Ishikawa (cell line): ENCODE measurements around the gene CNR2.

ENCODE experiments used
- CEBPB ChIP-seq: IDR thresholded peaks from 2 replicates; pipeline ENCODE4 v1.6.1; 2012
- CREB1 ChIP-seq: IDR thresholded peaks from 2 replicates; pipeline ENCODE4 v1.6.1; 2012; ENCODE audit warnings: low read depth
- EGR1 ChIP-seq: IDR thresholded peaks from 2 replicates; pipeline ENCODE4 v1.6.1; 2012
- EP300 ChIP-seq: IDR thresholded peaks from 2 replicates; pipeline ENCODE4 v1.6.1; 2012; ENCODE audit warnings: borderline replicate concordance
- FOXM1 ChIP-seq: IDR thresholded peaks from 2 replicates; pipeline ENCODE4 v1.6.1; 2012; ENCODE audit warnings: low read depth, borderline replicate concordance
- MAX ChIP-seq: IDR thresholded peaks from 2 replicates; pipeline ENCODE4 v1.6.1; 2012
- NFIC ChIP-seq: IDR thresholded peaks from 2 replicates; pipeline ENCODE4 v1.6.1; 2012
- RAD21 ChIP-seq: IDR thresholded peaks from 2 replicates; pipeline ENCODE4 v1.6.1; 2012; ENCODE audit warnings: low read depth
- REST ChIP-seq: IDR thresholded peaks from 2 replicates; pipeline ENCODE4 v1.6.1; 2012; ENCODE audit warnings: low read depth, mild to moderate bottlenecking
- TAF1 ChIP-seq: IDR thresholded peaks from 2 replicates; pipeline ENCODE4 v1.6.1; 2012; ENCODE audit warnings: low read depth, mild to moderate bottlenecking
- TCF12 ChIP-seq: IDR thresholded peaks from 2 replicates; pipeline ENCODE4 v1.6.1; 2012; ENCODE audit warnings: low read depth
- TEAD4 ChIP-seq: IDR thresholded peaks from 2 replicates; pipeline ENCODE4 v1.6.1; 2012
- USF1 ChIP-seq: IDR thresholded peaks from 2 replicates; pipeline ENCODE4 v1.6.1; 2012
- YY1 ChIP-seq: IDR thresholded peaks from 2 replicates; pipeline ENCODE4 v1.6.1; 2012; ENCODE audit warnings: low read depth
- ZBTB7A ChIP-seq: IDR thresholded peaks from 2 replicates; pipeline ENCODE4 v1.6.1; 2012; ENCODE audit warnings: low read depth

The CNR2 gene

GRCh38 chr1:23885222-23885621 is 27.9 kb downstream of the CNR2 start:
- TF ChIP-seq TAF1 = no peak
- TF ChIP-seq NFIC = no peak
- no peak for TF ChIP-seq TCF12
- TF ChIP-seq EP300 = no peak
- TF ChIP-seq TEAD4 = no peak
- TF ChIP-seq MAX = no peak
- TF ChIP-seq EGR1 = no peak
- TF ChIP-seq REST = no peak
- TF ChIP-seq YY1 = no peak
- no peak for TF ChIP-seq FOXM1

- no peak for TF ChIP-seq TCF12
- no peak for TF ChIP-seq EGR1
- no peak for TF ChIP-seq RAD21
- TF ChIP-seq MAX = no peak
- TF ChIP-seq REST = no peak
- no peak for TF ChIP-seq ZBTB7A
- TF ChIP-seq TEAD4 = no peak
- TF ChIP-seq USF1 = no peak
- no peak for TF ChIP-seq YY1
- no peak for TF ChIP-seq FOXM1
- TF ChIP-seq EP300 = no peak
- no peak for TF ChIP-seq CREB1
- TF ChIP-seq NFIC = no peak
- no peak for TF ChIP-seq TAF1
- no peak for TF ChIP-seq CEBPB
These were observed 30.4 kb downstream of the CNR2 start for GRCh38 chr1:23882746-23883145.

GRCh38 chr1:23879809-23880208 is 33.4 kb downstream of the CNR2 start:
- TF ChIP-seq REST = no peak
- TF ChIP-seq RAD21 = no peak
- TF ChIP-seq CREB1 = no peak
- no peak for TF ChIP-seq FOXM1
- no peak for TF ChIP-seq TEAD4
- TF ChIP-seq MAX = no peak
- no peak for TF ChIP-seq ZBTB7A
- TF ChIP-seq EGR1 = no peak
- no peak for TF ChIP-seq NFIC
- no peak for TF ChIP-seq USF1
- TF ChIP-seq YY1 = no peak
- TF ChIP-seq TCF12 = no peak

GRCh38 chr1:23878668-23879067 is 34.5 kb downstream of the CNR2 start:
- TF ChIP-seq RAD21 (no peak), TEAD4 (no peak), REST (no peak), ZBTB7A (no peak)
